CD4-positive, alpha-beta memory T cell (primary cell): ENCODE data around the gene RGL2. TPM values are rescaled to one million over a fixed set of nuclear protein-coding genes. Genes with fewer than 3 reads are reported as not detected.

Experiments used
- CTCF ChIA-PET: fragments of 350-600 bp; sonication (Branson Sonifier 250); formaldehyde crosslinking; loops from one replicate; lab custom pipeline; 2021; ENCODE audit warnings: inconsistent platforms; ENCODE audit not compliant: partially characterized antibody; lab: Charles Lee
- POLR2A ChIA-PET: fragments of 350-600 bp; sonication (Branson Sonifier 250); formaldehyde crosslinking; loops from one replicate; lab custom pipeline; 2021; ENCODE audit not compliant: partially characterized antibody; lab: Charles Lee
- DNase-seq, 5 donors: peaks; one replicate each; pipeline versions ENCODE4 v3.0.0 to v3.0.0-alpha.2; 2020 to 2022; ENCODE audit warnings: mixed read lengths in 1 of 5
- H3K27ac ChIP-seq: one replicate; pipeline ENCODE4 v1.7.0; 2013; ENCODE audit warnings: low read depth, low read length
- H3K27me3 ChIP-seq: 2 replicates; pipeline ENCODE4 v1.7.0; 2013; ENCODE audit warnings: mild to moderate bottlenecking, low read length, moderate library complexity; ENCODE audit not compliant: insufficient read depth
- H3K36me3 ChIP-seq: 2 replicates; pipeline ENCODE4 v1.7.0; 2013; ENCODE audit warnings: mild to moderate bottlenecking, low read length, moderate library complexity; ENCODE audit not compliant: insufficient read depth
- H3K4me1 ChIP-seq: 2 replicates; pipeline ENCODE4 v1.7.0; 2013; ENCODE audit warnings: mild to moderate bottlenecking, low read length, moderate library complexity; ENCODE audit not compliant: insufficient read depth
- H3K4me3 ChIP-seq, 2 donors: one replicate each; pipeline ENCODE4 v1.7.0; 2013; ENCODE audit warnings: low read length in 2 of 2, mild to moderate bottlenecking in 1 of 2
- H3K9me3 ChIP-seq, 2 donors: one replicate each; pipeline ENCODE4 v1.7.0; 2013; ENCODE audit warnings: low read length in 2 of 2, control low read depth in 1 of 2; ENCODE audit not compliant: control insufficient read depth in 1 of 2
- H3K27ac Mint-ChIP-seq, 7 donors: one replicate each; pipeline ENCODE4 v1.8.0; 2020 to 2021; ENCODE audit warnings: mixed read lengths in 7 of 7, mild to moderate bottlenecking in 6 of 7, inconsistent platforms in 3 of 7, moderate library complexity in 3 of 7
- H3K27me3 Mint-ChIP-seq, 2 donors: one replicate each; pipeline ENCODE4 v1.8.0; 2020 to 2021; ENCODE audit warnings: mixed read lengths in 2 of 2
- H3K36me3 Mint-ChIP-seq, 2 donors: one replicate each; pipeline ENCODE4 v1.8.0; 2020 to 2021; ENCODE audit warnings: mixed read lengths in 2 of 2, inconsistent platforms in 1 of 2, mild to moderate bottlenecking in 1 of 2
- H3K4me1 Mint-ChIP-seq, 4 donors: one replicate each; pipeline ENCODE4 v1.8.0; 2020 to 2021; ENCODE audit warnings: mixed read lengths in 4 of 4, mild to moderate bottlenecking in 1 of 4
- H3K4me3 Mint-ChIP-seq, 8 donors: one replicate each; pipeline ENCODE4 v1.8.0; 2020 to 2021; ENCODE audit warnings: mixed read lengths in 8 of 8, mild to moderate bottlenecking in 7 of 8, moderate library complexity in 6 of 8, inconsistent platforms in 3 of 8
- H3K9me3 Mint-ChIP-seq, 8 donors: one replicate each; pipeline ENCODE4 v1.8.0; 2020 to 2021; ENCODE audit warnings: mixed read lengths in 8 of 8, mild to moderate bottlenecking in 5 of 8, inconsistent platforms in 3 of 8, moderate library complexity in 1 of 8
- intact Hi-C: fragments of 100-400 bp; cut with micrococcal nuclease; formaldehyde crosslinking; loops from one replicate; pipeline ENCODE4 v1.15.1; 2023
- polyA plus RNA-seq, 2 donors: library from polyadenylated mRNA; unstranded; fragments of 300-500 nt; fragmentation: Illumina TruSeq; gene quantifications; one replicate each; pipeline ENCODE4 v1.2.3, GENCODE V29; 2021
- total RNA-seq, 2 experiments: library from RNA; stranded (reverse); gene quantifications; one replicate each; pipeline ENCODE4 v1.2.3, GENCODE V29; 2021

RGL2 gene
- total and polyA plus RNA-seq, 4 experiments from 2014 or later: 10.0 to 67.9 (median 39.6) TPM

DNA sequence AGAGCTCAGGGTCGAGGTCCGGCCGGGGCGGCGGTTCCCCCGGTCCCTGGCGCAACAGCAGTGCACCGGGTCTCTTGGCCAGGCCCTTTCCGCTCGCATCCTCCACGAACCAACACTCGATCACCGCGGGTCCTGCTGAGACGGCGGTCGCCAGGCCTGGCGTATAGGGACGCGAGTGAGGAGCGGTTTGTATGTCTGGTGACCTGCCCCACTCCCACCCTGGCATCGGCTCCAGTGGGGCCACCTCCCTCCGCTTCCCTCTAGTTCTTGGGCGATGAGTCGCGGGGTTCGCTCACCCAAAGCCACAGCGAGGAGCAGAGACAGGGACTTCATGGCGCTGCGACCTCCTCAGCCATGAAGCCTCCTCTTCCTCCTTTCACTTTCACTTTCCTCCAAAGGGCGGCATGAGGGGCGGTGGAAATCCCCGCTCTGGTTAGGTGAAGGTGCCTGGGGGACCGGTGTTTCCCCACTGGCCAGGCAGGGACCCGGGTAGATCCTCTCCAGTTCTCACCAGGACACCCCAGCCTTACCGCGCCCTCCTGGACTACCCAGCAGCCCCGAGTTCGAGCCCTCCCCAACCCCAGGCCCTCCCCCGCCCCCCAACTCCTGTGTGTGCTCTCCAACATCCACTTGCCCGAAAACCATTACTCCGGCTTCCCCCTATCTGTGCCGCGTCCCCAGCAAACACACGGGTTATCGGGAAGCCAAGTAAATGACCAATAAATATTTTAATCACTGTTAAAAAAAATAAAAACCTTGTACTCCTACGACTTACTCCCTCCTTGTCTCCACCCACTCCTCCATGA is 15.2 kb upstream of the RGL2 start, which contains the start of gene TAPBP:
Gene TAPBP (minus strand): TSS at position 370 of the 806 bp plus-strand sequence. CDS start 37 bp downstream, at position 333.
- peaks cover 72% of the 10 kb centered on the region for H3K4me1 ChIP-seq
- peaks cover 6% of the 10 kb centered on the region for H3K36me3 ChIP-seq
- no peaks in the 10 kb centered on the region for H3K27me3 ChIP-seq
- ChIA-PET CTCF (interaction anchor here (0.7 to 4.3 kb wide), 4 partner anchors 14 to 42 kb away, joined by 3 to 35 read pairs (median 13); partner anchors contain the start of genes PFDN6, RGL2, RPS18 and VPS52), POLR2A (interaction anchor here (0.7 to 6.4 kb wide), 19 partner anchors 7 to 343 kb away, joined by 3 to 99 read pairs (median 5); partner anchors contain the start of genes B3GALT4, KIFC1, PFDN6 and RGL2)
- H3K27ac ChIP-seq: peak within 1 kb of the TSS; percentile 99
- intact Hi-C loops: loop anchor here (1.0 to 2.0 kb wide), 5 partner anchors 9 to 109 kb away; partner anchors contain the start of genes B3GALT4 and HSD17B8
- H3K4me3 ChIP-seq: peak within 1 kb of the TSS; percentile 83 to 95
- H3K4me1 Mint-ChIP-seq: peaks cover 25 to 79% (median 53%) of the 10 kb centered on the region in 4 donors
- H3K9me3 ChIP-seq: no peaks in the 10 kb centered on the region
- peak within 1 kb of the TSS; percentile 98 to 99 (median 98) for H3K4me3 Mint-ChIP-seq
- H3K27ac Mint-ChIP-seq: peak within 1 kb of the TSS; percentile 97 to 100 (median 99)
- DNase-seq: peak; percentile 86 to 96 (median 88)
- H3K27me3 Mint-ChIP-seq: no peaks in the 10 kb centered on the region
- H3K9me3 Mint-ChIP-seq: peaks cover 0 to 1% (median 0%) of the 10 kb centered on the region in 8 donors
- H3K36me3 Mint-ChIP-seq: peaks cover 20 to 54% of the 10 kb centered on the region in 2 donors

DNA sequence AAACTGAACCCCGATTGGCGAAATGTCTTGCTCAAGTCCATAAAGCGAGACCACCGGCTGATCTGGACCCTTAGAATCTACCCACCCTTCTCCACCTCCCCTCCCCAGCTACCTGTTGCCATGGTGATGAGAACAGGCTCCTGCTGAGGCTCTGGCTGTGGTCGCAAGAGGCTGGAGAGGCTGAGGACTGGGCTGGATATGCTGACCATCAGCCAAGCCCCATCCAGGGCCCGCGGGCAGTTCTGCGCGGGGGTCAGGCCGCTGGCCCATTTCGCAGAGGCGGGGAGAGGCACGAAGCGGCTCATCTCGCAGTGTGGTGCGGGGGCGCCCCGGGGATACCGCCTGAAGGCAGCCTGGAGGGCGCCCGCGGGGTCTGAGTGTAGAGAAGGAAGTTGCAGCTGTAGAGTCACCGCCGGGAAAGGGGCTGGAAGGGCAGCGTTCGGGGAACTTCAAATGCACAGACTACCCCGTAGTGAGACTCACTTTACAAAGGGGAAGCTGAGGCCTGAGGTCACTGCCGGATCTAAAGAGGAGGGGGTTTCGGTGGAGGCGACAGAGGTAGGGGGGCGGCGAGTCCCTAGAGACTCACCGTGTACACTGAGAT is 14.5 kb upstream of the RGL2 start:
- Histone ChIP-seq H3K27ac (peak overlapping the region; percentile 99), H3K9me3 (no peaks in the 10 kb centered on the region), H3K36me3 (peaks cover 6% of the 10 kb centered on the region), H3K4me3 (peak overlapping the region; percentile 83 to 95), H3K4me1 (peaks cover 72% of the 10 kb centered on the region), H3K27me3 (no peaks in the 10 kb centered on the region)
- peak overlapping the region; percentile 97 to 100 (median 99) for H3K27ac Mint-ChIP-seq
- H3K36me3 Mint-ChIP-seq: peaks cover 20 to 54% of the 10 kb centered on the region in 2 donors
- CTCF ChIA-PET: interaction anchor here (0.7 to 4.3 kb wide), 6 partner anchors 8 to 42 kb away, joined by 3 to 35 read pairs (median 6); partner anchors contain the start of genes B3GALT4, PFDN6, RGL2 and RPS18
- H3K4me3 Mint-ChIP-seq: peak overlapping the region; percentile 98 to 99 (median 98)
- intact Hi-C loops: loop anchor here (1.0 to 2.0 kb wide), 2 partner anchors 36 to 108 kb away; partner anchors contain the start of genes B3GALT4 and HSD17B8
- peak in 3 of 5 donors; percentile 22 to 61 (median 33) for DNase-seq
- POLR2A ChIA-PET: interaction anchor here (0.7 to 6.4 kb wide), 19 partner anchors 8 to 342 kb away, joined by 3 to 99 read pairs (median 5); partner anchors contain the start of genes B3GALT4, KIFC1, PFDN6 and RGL2
- peaks cover 0 to 1% (median 0%) of the 10 kb centered on the region in 8 donors for H3K9me3 Mint-ChIP-seq
- H3K4me1 Mint-ChIP-seq: peaks cover 26 to 78% (median 54%) of the 10 kb centered on the region in 4 donors
- no peaks in the 10 kb centered on the region for H3K27me3 Mint-ChIP-seq

DNA sequence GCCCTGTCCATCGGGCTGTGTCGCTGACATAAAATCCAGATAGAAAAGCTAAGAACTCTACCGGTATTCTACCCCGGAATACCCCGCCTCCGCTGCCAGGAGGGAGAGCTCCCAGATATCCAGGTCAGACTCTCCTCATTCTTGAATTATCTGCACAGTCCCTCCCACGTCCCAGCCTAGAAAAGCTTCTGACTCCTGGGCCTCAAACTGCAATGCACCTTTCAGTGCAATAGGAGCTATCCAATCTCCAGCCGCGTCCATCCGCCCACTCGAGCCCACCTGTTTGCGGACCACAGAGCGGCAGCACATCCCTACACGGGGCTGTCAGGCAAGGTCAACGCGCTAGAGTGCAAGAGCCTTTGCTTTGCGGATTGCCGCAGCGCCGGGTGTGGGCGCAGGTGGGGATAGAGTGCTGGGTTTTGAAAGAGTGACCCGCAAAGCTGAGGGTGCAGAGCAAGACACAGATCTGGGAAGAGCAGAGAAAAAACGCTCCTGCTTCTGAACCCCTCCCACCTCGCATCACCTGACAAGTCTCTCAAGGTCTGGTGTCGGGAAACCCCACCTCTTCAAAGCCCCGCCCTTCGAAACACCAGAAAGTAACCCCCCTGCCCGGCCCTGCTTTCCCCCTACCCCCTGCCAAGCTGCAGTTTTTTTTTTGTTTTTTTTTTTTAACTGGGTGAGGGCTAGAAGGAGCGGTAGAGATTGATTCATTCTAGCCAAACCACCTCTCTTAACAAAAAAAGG is 13.8 kb upstream of the RGL2 start:
- H3K27ac ChIP-seq: peak overlapping the region; percentile 99
- no peaks in the 10 kb centered on the region for H3K9me3 ChIP-seq
- intact Hi-C loops: loop anchor here (1.0 to 2.0 kb wide), 2 partner anchors 35 to 108 kb away; partner anchors contain the start of genes B3GALT4 and HSD17B8
- peak overlapping the region; percentile 97 to 100 (median 99) for H3K27ac Mint-ChIP-seq
- peak overlapping the region; percentile 98 to 99 (median 98) for H3K4me3 Mint-ChIP-seq
- DNase-seq: peak; percentile 78 to 97 (median 85)
- peaks cover 0 to 1% (median 0%) of the 10 kb centered on the region in 8 donors for H3K9me3 Mint-ChIP-seq
- H3K4me1 ChIP-seq: peaks cover 71% of the 10 kb centered on the region
- H3K36me3 ChIP-seq: peaks cover 7% of the 10 kb centered on the region
- peaks cover 25 to 78% (median 52%) of the 10 kb centered on the region in 4 donors for H3K4me1 Mint-ChIP-seq
- CTCF ChIA-PET: interaction anchor here (0.8 to 4.3 kb wide), 7 partner anchors 9 to 116 kb away, joined by 3 to 35 read pairs (median 4); partner anchors contain the start of genes B3GALT4 and RGL2
- no peaks in the 10 kb centered on the region for H3K27me3 ChIP-seq
- POLR2A ChIA-PET: interaction anchor here (0.9 to 6.4 kb wide), 16 partner anchors 9 to 341 kb away, joined by 3 to 99 read pairs (median 6); partner anchors contain the start of genes B3GALT4, PFDN6, RGL2 and RPS18
- H3K36me3 Mint-ChIP-seq: peaks cover 16 to 52% of the 10 kb centered on the region in 2 donors
- H3K27me3 Mint-ChIP-seq: no peaks in the 10 kb centered on the region
- H3K4me3 ChIP-seq: peak overlapping the region; percentile 83 to 95

DNA sequence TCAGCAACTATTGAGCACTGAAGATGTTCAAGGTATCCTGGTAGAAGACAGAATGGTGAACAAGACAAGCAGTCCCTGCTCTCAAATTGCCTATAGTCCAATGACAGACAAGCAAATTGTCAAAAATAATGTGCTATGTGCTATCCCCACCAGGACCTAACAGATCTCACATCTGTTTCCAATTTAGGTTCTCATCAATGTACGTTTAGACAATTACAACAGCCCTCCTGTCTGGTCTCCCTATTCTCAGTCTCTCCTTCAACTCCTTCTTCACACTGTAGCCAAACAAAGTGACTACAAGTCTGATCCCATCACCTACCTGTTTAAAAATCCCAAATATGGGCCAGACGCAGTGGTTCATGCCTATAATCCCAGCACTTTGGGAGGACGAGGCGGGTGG is 7.6 kb upstream of the RGL2 start:
- H3K4me1 Mint-ChIP-seq: peaks cover 22 to 50% (median 35%) of the 10 kb centered on the region in 4 donors
- ChIA-PET POLR2A (interaction anchor here (2.0 kb wide), 1 partner anchor 38 kb away, joined by 7 read pairs; no protein-coding TSS in a partner anchor), CTCF (interaction anchor here (1.3 kb wide), 1 partner anchor 13 kb away, joined by 3 read pairs; no protein-coding TSS in a partner anchor)
- Histone ChIP-seq H3K9me3 (no peaks in the 10 kb centered on the region), H3K27me3 (no peaks in the 10 kb centered on the region), H3K4me1 (peaks cover 49% of the 10 kb centered on the region), H3K27ac (no peak overlapping the region), H3K4me3 (no peak overlapping the region), H3K36me3 (peaks cover 45% of the 10 kb centered on the region)
- no peak for DNase-seq
- H3K27me3 Mint-ChIP-seq: no peaks in the 10 kb centered on the region
- peaks cover 27 to 58% of the 10 kb centered on the region in 2 donors for H3K36me3 Mint-ChIP-seq
- peak overlapping the region in 5 of 7 donors; percentile 42 to 85 (median 52) for H3K27ac Mint-ChIP-seq
- intact Hi-C loops: no loop called here
- no peak overlapping the region for H3K4me3 Mint-ChIP-seq
- H3K9me3 Mint-ChIP-seq: no peaks in the 10 kb centered on the region

DNA sequence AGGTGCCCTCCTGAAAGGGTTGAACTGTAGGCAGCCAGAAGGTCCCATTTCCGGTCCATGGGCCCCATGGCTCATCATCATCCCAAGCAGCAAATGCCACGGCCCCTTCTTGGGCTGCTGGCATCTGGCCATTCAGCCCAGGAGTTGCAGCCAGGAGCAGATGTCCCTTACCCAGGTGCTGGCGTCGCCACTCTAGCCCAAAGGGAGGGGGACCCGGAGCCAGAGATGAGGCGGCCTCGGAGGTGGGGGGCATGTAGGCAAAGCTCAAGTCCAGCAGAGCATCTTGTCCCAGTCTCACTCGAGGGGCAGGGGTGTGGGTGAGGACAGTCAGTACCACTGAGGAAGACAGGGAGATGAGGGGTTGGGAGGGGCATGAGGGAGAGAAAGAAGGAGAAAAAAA is 6.3 kb upstream of the RGL2 start:
- H3K27ac ChIP-seq: no peak overlapping the region
- no peaks in the 10 kb centered on the region for H3K27me3 ChIP-seq
- Mint-ChIP-seq H3K4me1 (peaks cover 21 to 50% (median 34%) of the 10 kb centered on the region in 4 donors), H3K4me3 (no peak overlapping the region), H3K9me3 (no peaks in the 10 kb centered on the region), H3K36me3 (peaks cover 28 to 60% of the 10 kb centered on the region in 2 donors), H3K27me3 (no peaks in the 10 kb centered on the region), H3K27ac (peak overlapping the region in 3 of 7 donors; percentile 7 to 67 (median 57))
- POLR2A ChIA-PET: interaction anchor here (1.0 to 2.0 kb wide), 2 partner anchors 15 to 39 kb away, joined by 3 to 7 read pairs; partner anchors contain the start of gene PFDN6
- H3K4me3 ChIP-seq: no peak overlapping the region
- no peaks in the 10 kb centered on the region for H3K9me3 ChIP-seq
- peaks cover 45% of the 10 kb centered on the region for H3K4me1 ChIP-seq
- CTCF ChIA-PET: interaction anchor here (1.3 kb wide), 1 partner anchor 12 kb away, joined by 3 read pairs; no protein-coding TSS in a partner anchor
- intact Hi-C loops: no loop called here
- DNase-seq: no peak
- H3K36me3 ChIP-seq: peaks cover 45% of the 10 kb centered on the region

DNA sequence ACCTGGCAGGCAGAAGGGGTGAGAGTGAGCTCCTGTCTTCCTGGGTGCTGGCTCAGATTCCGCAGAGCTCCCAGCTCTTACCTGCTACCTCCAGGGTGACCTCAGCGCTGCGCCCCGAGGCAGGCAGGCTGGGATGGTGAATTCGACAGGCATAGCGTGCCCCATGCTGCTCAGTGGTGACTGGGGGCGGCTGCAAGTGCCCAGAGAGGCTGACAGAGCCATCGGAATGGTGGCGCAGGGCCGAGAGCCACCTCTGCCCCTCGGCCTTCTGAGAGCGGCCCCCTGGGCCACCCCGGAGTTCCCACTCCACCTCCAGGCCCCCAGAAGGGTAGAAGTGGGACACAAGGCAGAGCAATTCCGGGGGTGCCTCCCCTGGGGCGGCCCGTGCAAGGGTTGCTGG is 5.5 kb upstream of the RGL2 start:
- POLR2A ChIA-PET: interaction anchor here (1.0 to 4.4 kb wide), 3 partner anchors 9 to 40 kb away, joined by 3 to 29 read pairs (median 7); partner anchors contain the start of genes PFDN6 and TAPBP

More for the DNA sequence above, 5.5 kb upstream of the RGL2 start:
- H3K4me3 ChIP-seq: no peak overlapping the region
- H3K9me3 Mint-ChIP-seq: peaks cover 0 to 2% (median 0%) of the 10 kb centered on the region in 8 donors
- H3K9me3 ChIP-seq: no peaks in the 10 kb centered on the region
- H3K27me3 Mint-ChIP-seq: no peaks in the 10 kb centered on the region
- H3K27ac ChIP-seq: no peak overlapping the region
- no peaks in the 10 kb centered on the region for H3K27me3 ChIP-seq
- H3K36me3 Mint-ChIP-seq: peaks cover 28 to 68% of the 10 kb centered on the region in 2 donors
- peak overlapping the region in 4 of 7 donors; percentile 24 to 82 (median 52) for H3K27ac Mint-ChIP-seq
- CTCF ChIA-PET: no interaction called here
- DNase-seq: no peak
- intact Hi-C loops: no loop called here
- H3K36me3 ChIP-seq: peaks cover 45% of the 10 kb centered on the region
- peaks cover 46% of the 10 kb centered on the region for H3K4me1 ChIP-seq
- H3K4me1 Mint-ChIP-seq: peaks cover 26 to 59% (median 39%) of the 10 kb centered on the region in 4 donors
- no peak overlapping the region for H3K4me3 Mint-ChIP-seq
